ENCODE data around the gene MAP1B.

MAP1B gene

DNA sequence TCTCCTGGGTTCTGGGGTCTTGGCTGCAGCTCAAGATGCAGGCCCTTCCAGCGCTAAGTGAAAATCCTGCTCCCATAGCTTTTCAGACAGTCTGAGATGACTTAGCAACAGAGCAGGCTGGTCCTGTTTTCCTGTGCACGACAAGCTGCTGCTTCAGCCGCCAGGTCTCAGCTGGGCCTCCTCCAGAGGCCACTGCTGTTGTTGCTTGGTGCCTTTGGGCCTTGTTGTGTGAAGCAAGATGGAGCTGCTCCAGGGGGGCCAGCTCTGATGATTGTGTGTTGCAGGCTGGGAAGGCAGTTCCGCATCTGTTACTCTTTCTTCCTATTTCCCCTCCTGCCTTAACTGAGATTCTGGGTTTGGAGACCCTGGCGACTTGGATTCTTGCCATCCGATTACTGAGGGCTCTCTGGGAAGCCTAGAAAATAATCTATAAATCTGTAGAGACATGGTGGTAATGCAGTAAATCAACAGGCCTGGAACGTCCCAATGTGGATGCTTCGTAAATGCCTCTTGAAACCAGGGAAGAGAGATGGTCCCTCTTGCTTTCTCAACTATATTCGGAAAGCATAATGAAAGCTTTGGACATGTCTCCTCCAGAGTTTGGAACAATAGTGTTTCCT is 3.2 kb downstream of the MAP1B start:
- no peak for TF ChIP-seq CTCF (IDR thresholded peaks at IDR 0.05; ENCODE audit: extremely low read depth, missing control alignments)
- no peak for DNase-seq (ENCODE audit: low spot score)

GRCh38 chr5:72112389-72112788 is 5.1 kb downstream of the MAP1B start:
- no peak for TF ChIP-seq CTCF (IDR thresholded peaks at IDR 0.05; ENCODE audit: extremely low read depth, missing control alignments)
- DNase-seq (ENCODE audit: low spot score): no peak

GRCh38 chr5:72114629-72115028 is 7.4 kb downstream of the MAP1B start:
- TF ChIP-seq CTCF (IDR thresholded peaks at IDR 0.05; ENCODE audit: extremely low read depth, missing control alignments): no peak

GRCh38 chr5:72115296-72115695 is 8.0 kb downstream of the MAP1B start:
- TF ChIP-seq CTCF (IDR thresholded peaks at IDR 0.05; ENCODE audit: extremely low read depth, missing control alignments): no peak
- DNase-seq (ENCODE audit: low spot score): no peak

More at GRCh38 chr5:72114629-72115028, 7.4 kb downstream of the MAP1B start:
- no peak for DNase-seq (ENCODE audit: low spot score)

DNA sequence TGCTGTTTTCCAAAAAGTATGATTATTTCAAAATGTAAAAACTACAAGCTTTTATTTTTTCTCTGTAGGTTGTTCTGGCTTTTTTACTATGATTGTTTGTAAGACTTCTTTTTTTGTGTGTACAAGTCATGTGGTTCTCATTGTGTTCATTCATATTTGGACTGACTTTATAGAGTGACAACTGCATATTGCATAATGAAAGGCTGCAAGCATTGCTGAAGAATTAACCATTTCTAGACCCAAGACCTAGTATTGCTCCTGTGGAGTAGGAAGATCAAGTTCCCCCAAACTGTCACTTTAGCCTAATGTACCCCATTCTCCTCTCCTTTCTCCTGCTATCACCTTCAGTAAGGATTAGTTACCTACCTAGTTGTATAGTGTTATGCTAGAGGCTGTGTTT is 10.0 kb downstream of the MAP1B start:
- TF ChIP-seq CTCF (IDR thresholded peaks at IDR 0.05; ENCODE audit: extremely low read depth, missing control alignments): no peak
- DNase-seq (ENCODE audit: low spot score): no peak

- DNase-seq (ENCODE audit: low spot score): no peak
- TF ChIP-seq CTCF (IDR thresholded peaks at IDR 0.05; ENCODE audit: extremely low read depth, missing control alignments): no peak
These were observed 13.9 kb downstream of the MAP1B start for GRCh38 chr5:72121052-72121779.

GRCh38 chr5:72121780-72122445 is 14.6 kb downstream of the MAP1B start:
- no peak for DNase-seq (ENCODE audit: low spot score)

More at GRCh38 chr5:72121780-72122445, 14.6 kb downstream of the MAP1B start:
- TF ChIP-seq CTCF (IDR thresholded peaks at IDR 0.05; ENCODE audit: extremely low read depth, missing control alignments): no peak

All from GM20000 (cell line).